Loucy (cell line): Measurements from ENCODE around the gene GABBR2.

Experiments
- EZH2phosphoT487 ChIP-seq: fragments of 200-600 bp; IDR thresholded peaks from 2 replicates; pipeline ENCODE4 v1.6.1; 2018; ENCODE audit warnings: antibody characterized with exemption, mild to moderate bottlenecking, moderate library complexity, borderline replicate concordance
- TF ChIP-seq, protein P1 (sequence below): fragments of 200-600 bp; sonication (generic); conservative IDR thresholded peaks from 2 replicates; pipeline ENCODE4 v1.5.1; 2014; ENCODE audit warnings: mild to moderate bottlenecking, antibody characterized with exemption, low read length

DNA sequence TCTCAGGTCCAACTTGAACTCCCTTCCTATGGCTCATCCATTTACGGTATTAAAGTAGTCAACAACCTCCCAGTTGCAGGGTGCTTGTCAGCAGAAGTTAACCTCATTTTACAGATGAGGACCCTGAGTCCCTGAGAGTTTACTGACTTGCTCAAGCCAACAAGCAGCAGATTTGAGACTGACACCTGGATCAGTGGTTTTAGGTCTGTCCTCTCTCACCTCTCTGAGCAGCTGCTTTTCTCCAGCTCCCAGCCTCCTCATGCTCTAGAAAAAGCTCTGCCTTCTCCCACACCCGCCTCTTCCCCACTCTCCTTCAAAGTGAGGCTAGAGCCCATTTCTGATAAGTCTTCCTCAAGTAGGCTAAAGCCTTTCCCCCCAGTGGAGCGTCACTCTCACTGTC lies 56.4 kb downstream of the GABBR2 start:
- TF ChIP-seq, protein P1, sequence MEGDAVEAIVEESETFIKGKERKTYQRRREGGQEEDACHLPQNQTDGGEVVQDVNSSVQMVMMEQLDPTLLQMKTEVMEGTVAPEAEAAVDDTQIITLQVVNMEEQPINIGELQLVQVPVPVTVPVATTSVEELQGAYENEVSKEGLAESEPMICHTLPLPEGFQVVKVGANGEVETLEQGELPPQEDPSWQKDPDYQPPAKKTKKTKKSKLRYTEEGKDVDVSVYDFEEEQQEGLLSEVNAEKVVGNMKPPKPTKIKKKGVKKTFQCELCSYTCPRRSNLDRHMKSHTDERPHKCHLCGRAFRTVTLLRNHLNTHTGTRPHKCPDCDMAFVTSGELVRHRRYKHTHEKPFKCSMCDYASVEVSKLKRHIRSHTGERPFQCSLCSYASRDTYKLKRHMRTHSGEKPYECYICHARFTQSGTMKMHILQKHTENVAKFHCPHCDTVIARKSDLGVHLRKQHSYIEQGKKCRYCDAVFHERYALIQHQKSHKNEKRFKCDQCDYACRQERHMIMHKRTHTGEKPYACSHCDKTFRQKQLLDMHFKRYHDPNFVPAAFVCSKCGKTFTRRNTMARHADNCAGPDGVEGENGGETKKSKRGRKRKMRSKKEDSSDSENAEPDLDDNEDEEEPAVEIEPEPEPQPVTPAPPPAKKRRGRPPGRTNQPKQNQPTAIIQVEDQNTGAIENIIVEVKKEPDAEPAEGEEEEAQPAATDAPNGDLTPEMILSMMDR, result no peak
- no peak for TF ChIP-seq EZH2phosphoT487
